GM21619 (cell line): ENCODE results near the gene BACE2.
"Not testable (repeated sequence)": the region's sequence is repeated elsewhere in the genome, so short reads cannot be mapped to it uniquely, and the experiment has no call there.

ENCODE experiments used
- ATAC-seq: cut with Tn5 transposase; IDR thresholded peaks from one replicate; pipeline ENCODE4 v1.9.1; 2021; ENCODE audit not compliant: unreplicated experiment

Gene BACE2

DNA sequence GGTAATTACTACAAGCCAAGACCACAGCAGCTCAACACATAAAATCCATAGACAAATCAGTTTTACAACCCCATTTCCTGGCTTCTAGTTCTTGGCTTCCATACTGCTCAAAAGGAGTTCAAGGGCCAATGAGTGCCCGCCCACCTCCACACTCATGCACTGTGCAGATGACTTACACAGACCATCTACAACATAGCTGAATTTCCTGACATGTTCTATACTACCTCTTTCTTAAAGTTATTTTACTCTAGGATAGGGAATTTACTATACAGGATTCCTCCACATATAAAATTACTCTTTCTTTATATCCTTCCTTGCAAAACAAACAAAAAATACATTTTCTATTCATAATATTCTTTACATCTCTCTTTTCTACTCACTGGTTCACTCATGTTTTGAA lies 14.6 kb downstream of the BACE2 start:
- ATAC-seq: no peak

- ATAC-seq: no peak
Measured at GRCh38 chr21:41183575-41183974, 15.6 kb downstream of the BACE2 start.

- ATAC-seq: no peak
Measured at GRCh38 chr21:41185802-41186201, 17.8 kb downstream of the BACE2 start.

GRCh38 chr21:41186755-41187536 lies 19.0 kb downstream of the BACE2 start:
- no peak for ATAC-seq

DNA sequence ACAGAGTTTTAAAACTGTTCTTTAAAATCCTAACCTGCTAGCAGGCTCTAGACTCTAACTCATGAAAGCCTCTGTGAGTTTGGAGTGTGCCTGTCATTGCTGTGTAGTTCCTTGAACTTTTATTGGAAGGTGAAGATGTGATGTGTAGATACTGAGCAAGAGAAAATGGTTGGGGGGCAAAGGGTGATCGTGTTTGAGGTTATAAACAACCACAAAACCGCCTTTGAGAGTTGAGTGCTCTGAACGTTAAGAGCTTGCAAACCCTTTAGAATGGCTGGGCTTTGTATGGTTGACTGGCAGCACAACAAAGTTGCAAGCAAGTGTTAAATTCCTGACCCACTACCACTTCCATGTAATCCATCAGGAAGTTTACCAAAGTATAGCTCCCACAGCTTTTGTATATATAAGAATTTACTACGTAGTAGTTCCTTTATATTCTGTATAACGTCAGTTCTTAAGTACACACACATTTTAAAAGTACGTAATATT lies 19.6 kb downstream of the BACE2 start:
- no peak for ATAC-seq

DNA sequence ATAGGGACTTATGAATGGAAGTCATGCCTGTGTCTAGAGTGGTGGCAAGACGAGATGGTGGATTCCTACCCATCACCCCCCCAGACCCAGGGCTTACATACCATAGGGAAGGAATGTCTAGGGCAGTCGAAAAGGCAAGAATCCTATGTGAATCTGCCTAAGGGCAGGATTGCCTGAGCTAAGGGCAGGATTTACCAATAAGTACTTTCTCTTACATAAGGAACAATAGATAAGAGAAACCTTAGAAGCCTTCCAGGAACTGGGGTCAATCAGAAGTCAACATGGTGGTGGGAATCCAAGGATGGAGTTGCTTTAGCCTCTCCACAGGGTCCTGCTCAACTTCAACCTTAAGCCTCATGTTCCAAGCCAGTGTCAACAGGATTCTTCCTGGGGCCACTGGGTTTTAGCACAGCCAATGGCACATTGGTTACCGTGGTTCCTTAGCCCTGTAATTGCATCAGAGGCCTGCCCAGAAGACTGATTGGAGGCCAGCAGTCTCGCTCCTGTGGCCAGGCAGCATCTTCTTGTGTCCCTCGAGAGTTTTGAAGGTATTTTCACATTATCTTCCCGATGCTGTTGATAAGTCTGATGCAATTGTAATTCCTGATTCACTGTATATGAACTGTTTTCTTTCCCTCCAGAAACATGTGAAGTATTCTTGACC lies 20.7 kb downstream of the BACE2 start:
- no peak for ATAC-seq

- no peak for ATAC-seq
Measured at GRCh38 chr21:41189150-41189745, 21.3 kb downstream of the BACE2 start.

DNA sequence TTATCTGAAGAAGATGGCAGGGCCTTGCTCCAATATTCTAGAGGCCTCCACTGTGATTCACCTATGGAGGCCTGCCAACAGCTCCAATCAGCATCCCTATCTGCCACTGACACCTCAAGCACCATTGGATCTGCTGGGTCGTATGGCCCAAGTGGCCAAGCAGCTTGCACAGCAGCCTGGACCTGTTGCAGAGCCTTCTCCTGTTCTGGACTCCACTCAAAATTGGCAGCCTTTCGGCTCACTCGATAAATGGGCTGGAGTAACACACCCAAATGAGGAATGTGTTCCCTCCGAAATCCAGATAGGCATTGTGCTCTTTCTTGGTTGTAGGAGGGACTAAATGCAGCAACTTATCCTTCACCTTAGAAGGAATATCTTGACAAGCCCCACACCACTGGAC lies 24.6 kb downstream of the BACE2 start:
- not testable (repeated sequence) for ATAC-seq

GRCh38 chr21:41195311-41195710 lies 27.4 kb downstream of the BACE2 start:
- ATAC-seq: no peak

GRCh38 chr21:41196993-41197392 lies 29.0 kb downstream of the BACE2 start:
- ATAC-seq: no peak

DNA sequence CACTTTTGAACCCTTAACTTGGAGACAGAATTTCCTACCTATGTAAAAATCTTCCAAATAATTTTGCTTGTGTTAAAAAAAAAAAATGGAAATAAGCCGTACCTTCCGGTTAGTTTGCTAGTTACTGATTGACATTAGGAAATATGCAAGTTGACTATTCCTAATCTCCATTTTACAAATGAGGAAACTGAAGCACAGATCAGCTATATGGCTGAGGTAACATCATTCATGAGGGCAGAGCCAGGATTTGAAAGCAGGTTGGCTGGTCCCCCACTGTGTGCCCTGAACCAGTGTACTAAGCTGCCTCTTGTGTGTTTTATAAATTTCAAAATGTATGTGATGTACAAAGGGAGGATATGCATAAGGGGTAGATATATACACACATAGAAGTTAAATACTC lies 29.6 kb downstream of the BACE2 start:
- no peak for ATAC-seq

- ATAC-seq: not testable (repeated sequence)
Measured at GRCh38 chr21:41198647-41199046, 30.7 kb downstream of the BACE2 start.

DNA sequence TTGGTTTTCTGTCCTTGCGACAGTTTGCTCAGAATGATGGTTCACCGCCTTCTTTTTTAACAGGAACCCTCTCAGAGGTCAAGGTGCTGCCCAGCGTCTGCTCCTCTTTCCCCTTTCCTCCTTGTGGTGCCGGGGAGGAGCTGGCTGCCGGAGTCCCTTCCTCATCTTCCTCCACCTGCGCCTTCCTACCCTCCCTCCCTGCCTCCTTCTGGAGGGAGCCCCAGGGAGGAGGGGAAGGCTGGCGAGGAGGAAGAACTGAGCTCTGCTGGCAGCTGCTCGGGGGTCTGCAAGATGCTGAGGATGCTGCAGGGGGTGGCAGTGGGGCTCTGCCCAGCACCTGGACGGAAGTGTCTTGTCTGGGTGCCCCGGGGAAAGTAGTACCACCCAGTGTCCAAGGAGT lies 31.2 kb downstream of the BACE2 start:
- no peak for ATAC-seq

DNA sequence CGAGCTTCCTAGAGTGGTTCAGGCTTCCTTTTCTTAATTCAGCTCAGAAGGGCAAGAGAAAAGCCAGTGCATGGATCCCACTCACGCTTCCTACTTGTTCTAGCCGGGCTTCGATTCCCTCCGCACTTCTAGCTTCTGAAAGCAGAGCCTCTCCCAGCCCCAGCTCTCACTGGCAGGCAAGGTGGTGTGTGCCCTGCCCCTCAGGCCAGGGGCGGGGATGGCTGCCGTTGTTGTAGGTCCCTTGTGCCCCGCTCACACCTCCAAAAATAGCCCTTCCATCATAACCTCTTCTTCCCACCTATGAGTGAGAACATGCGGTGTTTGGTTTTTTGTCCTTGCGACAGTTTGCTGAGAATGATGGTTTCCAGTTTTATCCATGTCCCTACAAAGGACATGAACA lies 31.6 kb downstream of the BACE2 start:
- no peak for ATAC-seq

GRCh38 chr21:41201385-41201784 lies 33.4 kb downstream of the BACE2 start:
- ATAC-seq: no peak

DNA sequence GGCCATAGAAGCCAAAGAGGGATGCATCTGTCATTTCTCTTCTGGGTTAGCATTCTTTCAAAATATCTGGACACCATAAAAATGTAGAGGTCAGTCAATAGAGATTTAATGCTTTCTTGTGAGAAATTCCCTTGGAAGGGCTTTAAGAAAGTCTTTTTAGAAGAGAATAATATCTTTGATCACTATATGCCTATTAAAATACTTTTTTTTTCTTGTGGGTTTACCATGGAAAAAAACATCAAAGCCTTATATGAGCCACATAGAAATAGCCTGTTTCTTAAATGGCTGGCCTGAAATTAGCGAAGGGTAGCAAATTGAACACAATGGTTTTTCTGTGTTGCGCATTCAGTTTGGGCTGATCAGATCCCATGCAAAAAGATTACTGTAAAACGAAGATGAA lies 36.8 kb downstream of the BACE2 start:
- ATAC-seq: no peak

GRCh38 chr21:41207401-41208375 lies 39.7 kb downstream of the BACE2 start:
- no peak for ATAC-seq

DNA sequence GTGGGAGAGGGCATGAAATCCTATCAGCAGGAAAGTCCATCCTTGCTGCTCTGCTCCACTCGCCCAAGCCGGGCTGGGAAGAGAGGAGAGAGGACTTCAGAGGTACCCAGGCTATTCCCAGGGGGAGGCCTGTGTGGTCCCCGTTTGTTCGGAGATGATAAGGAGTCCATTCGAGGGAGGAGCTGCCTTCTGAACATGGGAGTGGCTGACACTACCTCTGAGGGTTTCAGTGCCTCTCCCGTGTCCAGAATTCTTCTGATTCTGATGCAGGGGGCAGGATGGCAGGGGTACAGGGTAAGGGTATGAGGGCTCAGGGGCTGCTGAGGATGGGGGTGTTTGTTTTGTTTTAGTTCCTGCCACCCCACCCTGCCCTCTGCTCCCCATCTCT lies 40.4 kb downstream of the BACE2 start:
- ATAC-seq: no peak

DNA sequence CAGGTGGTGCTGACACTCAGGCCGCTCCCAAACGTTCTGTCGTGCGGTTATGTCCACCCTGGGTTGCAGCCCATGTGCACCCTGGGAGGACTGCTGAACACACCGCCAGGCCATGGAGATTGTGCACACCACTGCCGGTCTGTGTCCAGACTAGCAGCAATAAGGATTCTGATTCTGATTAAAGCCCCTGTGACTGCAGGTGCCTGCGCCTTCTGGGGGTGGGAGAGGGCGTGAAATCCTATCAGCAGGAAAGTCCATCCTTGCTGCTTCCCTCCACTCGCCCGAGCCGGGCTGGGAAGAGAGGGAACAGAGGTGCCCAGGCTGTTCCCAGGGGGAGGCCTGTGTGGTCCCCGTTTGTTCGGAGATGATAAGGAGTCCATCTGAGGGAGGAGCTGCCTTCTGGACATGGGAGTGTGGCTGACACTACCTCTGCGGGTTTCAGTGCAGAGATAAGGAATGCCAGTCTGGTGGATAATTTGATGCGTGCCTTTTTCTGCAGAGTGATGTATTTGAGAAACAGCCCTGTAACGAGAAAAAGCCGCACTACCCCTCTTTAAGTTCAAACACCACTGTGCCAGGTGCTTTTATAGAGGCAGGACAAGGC lies 41.2 kb downstream of the BACE2 start:
- ATAC-seq: no peak

DNA sequence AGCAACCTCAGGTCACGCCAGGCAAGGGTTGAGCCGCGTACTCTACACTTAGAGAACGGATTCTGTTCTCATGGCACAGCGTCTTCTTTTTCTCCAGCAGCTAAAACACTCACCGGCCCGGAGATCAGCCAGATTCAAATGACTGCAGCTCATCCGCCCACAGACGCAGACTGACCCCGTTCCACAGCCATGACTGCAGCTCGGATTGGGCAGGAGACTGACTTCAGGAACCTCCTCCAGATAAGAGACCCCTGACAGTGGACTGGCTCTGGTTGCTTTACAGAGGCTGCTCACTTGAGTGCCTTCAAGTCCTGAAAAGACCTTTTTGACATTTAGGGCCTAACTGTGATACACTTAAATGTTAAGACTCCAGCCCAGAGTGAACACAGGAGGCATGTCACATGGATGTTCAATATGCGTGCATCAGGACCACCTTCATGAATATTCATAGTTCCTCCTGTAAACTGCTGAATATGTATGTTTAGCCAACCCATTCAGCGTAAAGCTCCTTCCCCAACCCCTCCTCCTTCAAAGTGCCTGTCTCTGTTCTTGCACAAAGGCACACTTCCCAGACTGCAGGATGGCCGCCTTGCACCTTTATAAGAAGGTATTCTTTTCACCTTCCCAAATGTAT lies 42.6 kb downstream of the BACE2 start:
- no peak for ATAC-seq
